Smooth muscle cell (in vitro differentiated cells): ENCODE results near the gene STK39. TPM values are rescaled to one million over a fixed set of nuclear protein-coding genes. Genes with fewer than 3 reads are reported as not detected.

Source experiments
- DNase-seq: peaks from one replicate; lab custom pipeline; 2025; ENCODE audit not compliant: unreplicated experiment; lab: John Stamatoyannopoulos, UW
- H2AFZ ChIP-seq: fragments of 200-600 bp; sonication (generic); 2 replicates; pipeline ENCODE4 v1.6.0; 2016; ENCODE audit warnings: antibody characterized with exemption, low read depth, mild to moderate bottlenecking
- H3F3A ChIP-seq: fragments of 200-600 bp; sonication (generic); 2 replicates; pipeline ENCODE4 v1.6.0; 2017; ENCODE audit warnings: antibody characterized with exemption, low read depth
- H3K27ac ChIP-seq: fragments of 200-600 bp; sonication (generic); 2 replicates; pipeline ENCODE4 v1.5.1; 2016; ENCODE audit warnings: low read depth, mild to moderate bottlenecking
- H3K27me3 ChIP-seq: fragments of 200-600 bp; sonication (generic); 2 replicates; pipeline ENCODE4 v1.6.1; 2016; ENCODE audit warnings: low read depth, mild to moderate bottlenecking
- H3K36me3 ChIP-seq: fragments of 200-600 bp; sonication (generic); 2 replicates; pipeline ENCODE4 v1.5.1; 2016; ENCODE audit warnings: low read depth
- H3K4me1 ChIP-seq: fragments of 200-600 bp; sonication (generic); 2 replicates; pipeline ENCODE4 v1.5.1; 2016; ENCODE audit warnings: low read depth
- H3K4me2 ChIP-seq: fragments of 200-600 bp; sonication (generic); 2 replicates; pipeline ENCODE4 v1.6.0; 2016; ENCODE audit warnings: mild to moderate bottlenecking
- H3K4me3 ChIP-seq: fragments of 200-600 bp; sonication (generic); 2 replicates; pipeline ENCODE4 v1.5.1; 2016; ENCODE audit warnings: mild to moderate bottlenecking
- H3K79me2 ChIP-seq: fragments of 200-600 bp; sonication (generic); 2 replicates; pipeline ENCODE4 v1.6.0; 2016; ENCODE audit warnings: low read depth, mild to moderate bottlenecking
- H3K9ac ChIP-seq: fragments of 200-600 bp; sonication (generic); 2 replicates; pipeline ENCODE4 v1.6.0; 2016; ENCODE audit warnings: low read depth
- H3K9me3 ChIP-seq: fragments of 200-600 bp; sonication (generic); replicated peaks from 2 replicates; pipeline ENCODE4 v1.5.1; 2016; ENCODE audit warnings: low read depth
- H4K20me1 ChIP-seq: fragments of 200-600 bp; sonication (generic); 2 replicates; pipeline ENCODE4 v1.6.0; 2016; ENCODE audit warnings: low read depth
- CTCF ChIP-seq: fragments of 200-600 bp; sonication (generic); IDR thresholded peaks from 2 replicates; pipeline ENCODE4 v1.5.1; 2017; ENCODE audit warnings: borderline replicate concordance, mild to moderate bottlenecking, antibody characterized with exemption; ENCODE audit not compliant: insufficient read depth, poor library complexity, severe bottlenecking
- WGBS: methylation state at CpG from one replicate; pipeline ENCODE4 v1.1.7; 2016; ENCODE audit warnings: low lambda C conversion rate; 5-methylcytosine and 5-hydroxymethylcytosine counted together
- polyA plus RNA-seq: library from polyadenylated mRNA; unstranded; fragments of >200 nt; fragmentation: Nextera tagmentation; extraction: Ambion mirVana; gene quantifications from 2 replicates; pipeline ENCODE4 v1.2.1, GENCODE V29; 2016
- total RNA-seq: library from RNA; depleted of rRNA; stranded (reverse); fragments of >200 nt; gene quantifications from 2 replicates; pipeline ENCODE4 v1.2.3, GENCODE V29; 2014

STK39 gene
- total and polyA plus RNA-seq, 2 experiments from 2014 or later, result 21.1 to 37.8 TPM

- Histone ChIP-seq H3K4me2 (no peak overlapping the region), H3K27me3 (no peaks in the 10 kb centered on the region), H3F3A (peaks cover 28% of the 10 kb centered on the region), H3K9ac (no peak overlapping the region), H3K4me1 (peaks cover 21% of the 10 kb centered on the region), H3K4me3 (no peak overlapping the region), H3K27ac (no peak overlapping the region), H3K36me3 (no peaks in the 10 kb centered on the region), H4K20me1 (peaks cover 49% of the 10 kb centered on the region), H3K79me2 (no peaks in the 10 kb centered on the region), H2AFZ (no peak overlapping the region), H3K9me3 (peaks cover 3% of the 10 kb centered on the region)
- no peak for DNase-seq
- WGBS, result 97% methylated on average over 3 of the region's 3 CpGs
- TF ChIP-seq CTCF, result no peak
Observed at GRCh38 chr2:168005586-168005985, 241.8 kb downstream of the STK39 start.

- Histone ChIP-seq H2AFZ (no peak overlapping the region), H3K4me3 (no peak overlapping the region), H3F3A (peaks cover 28% of the 10 kb centered on the region), H3K4me1 (peaks cover 21% of the 10 kb centered on the region), H3K27ac (peak overlapping the region; percentile 12), H3K36me3 (no peaks in the 10 kb centered on the region), H3K79me2 (no peaks in the 10 kb centered on the region), H3K4me2 (peak overlapping the region; percentile 8), H3K27me3 (no peaks in the 10 kb centered on the region), H4K20me1 (peaks cover 64% of the 10 kb centered on the region), H3K9ac (no peak overlapping the region), H3K9me3 (no peaks in the 10 kb centered on the region)
- DNase-seq, result no peak
- WGBS, result 51% methylated on average over 3 of the region's 3 CpGs
- TF ChIP-seq CTCF, result no peak
Observed at GRCh38 chr2:168003876-168004275, 243.5 kb downstream of the STK39 start.

- H4K20me1 ChIP-seq, result peaks cover 73% of the 10 kb centered on the region
- H3K4me2 ChIP-seq, result peak overlapping the region; percentile 62
- DNase-seq, result no peak
- H3K27me3 ChIP-seq, result no peaks in the 10 kb centered on the region
- 33% methylated on average over 2 of the region's 2 CpGs for WGBS
- peak overlapping the region; percentile 63 for H3K27ac ChIP-seq
- no peak overlapping the region for H2AFZ ChIP-seq
- peaks cover 28% of the 10 kb centered on the region for H3F3A ChIP-seq
- no peaks in the 10 kb centered on the region for H3K79me2 ChIP-seq
- H3K4me1 ChIP-seq, result peaks cover 21% of the 10 kb centered on the region
- H3K9ac ChIP-seq, result no peak overlapping the region
- no peaks in the 10 kb centered on the region for H3K36me3 ChIP-seq
- no peak for TF ChIP-seq CTCF
- H3K9me3 ChIP-seq, result no peaks in the 10 kb centered on the region
- H3K4me3 ChIP-seq, result no peak overlapping the region
Observed at GRCh38 chr2:168002021-168002553, 245.3 kb downstream of the STK39 start.

GRCh38 chr2:167992278-167992677 is 255.1 kb downstream of the STK39 start:
- Histone ChIP-seq H3K27me3 (no peaks in the 10 kb centered on the region), H4K20me1 (peaks cover 78% of the 10 kb centered on the region), H2AFZ (no peak overlapping the region), H3K79me2 (no peaks in the 10 kb centered on the region), H3K9me3 (no peaks in the 10 kb centered on the region), H3K4me1 (peaks cover 7% of the 10 kb centered on the region), H3F3A (no peaks in the 10 kb centered on the region), H3K4me3 (no peak overlapping the region), H3K36me3 (peaks cover 4% of the 10 kb centered on the region), H3K4me2 (no peak overlapping the region), H3K9ac (no peak overlapping the region), H3K27ac (no peak overlapping the region)
- no peak for TF ChIP-seq CTCF
- no peak for DNase-seq
- 61% methylated on average over 1 of the region's 1 CpG for WGBS
